T1000 (cell line): ENCODE data around the gene TMEM61.

Experiments used
- DNase-seq: peaks from one replicate; lab custom pipeline; 2025; ENCODE audit warnings: mixed read lengths; lab: John Stamatoyannopoulos, UW

Gene TMEM61

DNA sequence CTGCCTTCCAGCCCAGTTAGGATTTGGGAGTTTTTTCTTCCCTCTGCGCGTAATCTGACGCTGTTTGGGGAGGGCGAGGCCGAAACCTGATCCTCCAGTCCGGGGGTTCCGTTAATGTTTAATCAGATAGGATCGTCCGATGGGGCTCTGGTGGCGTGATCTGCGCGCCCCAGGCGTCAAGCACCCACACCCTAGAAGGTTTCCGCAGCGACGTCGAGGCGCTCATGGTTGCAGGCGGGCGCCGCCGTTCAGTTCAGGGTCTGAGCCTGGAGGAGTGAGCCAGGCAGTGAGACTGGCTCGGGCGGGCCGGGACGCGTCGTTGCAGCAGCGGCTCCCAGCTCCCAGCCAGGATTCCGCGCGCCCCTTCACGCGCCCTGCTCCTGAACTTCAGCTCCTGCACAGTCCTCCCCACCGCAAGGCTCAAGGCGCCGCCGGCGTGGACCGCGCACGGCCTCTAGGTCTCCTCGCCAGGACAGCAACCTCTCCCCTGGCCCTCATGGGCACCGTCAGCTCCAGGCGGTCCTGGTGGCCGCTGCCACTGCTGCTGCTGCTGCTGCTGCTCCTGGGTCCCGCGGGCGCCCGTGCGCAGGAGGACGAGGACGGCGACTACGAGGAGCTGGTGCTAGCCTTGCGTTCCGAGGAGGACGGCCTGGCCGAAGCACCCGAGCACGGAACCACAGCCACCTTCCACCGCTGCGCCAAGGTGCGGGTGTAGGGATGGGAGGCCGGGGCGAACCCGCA lies 59.1 kb downstream of the TMEM61 start, which contains the start of gene PCSK9:
TSS of gene PCSK9 (plus strand) at position 207 of the 741 bp plus-strand sequence. CDS start at position 497, 290 bp downstream.
- no peak for DNase-seq

DNA sequence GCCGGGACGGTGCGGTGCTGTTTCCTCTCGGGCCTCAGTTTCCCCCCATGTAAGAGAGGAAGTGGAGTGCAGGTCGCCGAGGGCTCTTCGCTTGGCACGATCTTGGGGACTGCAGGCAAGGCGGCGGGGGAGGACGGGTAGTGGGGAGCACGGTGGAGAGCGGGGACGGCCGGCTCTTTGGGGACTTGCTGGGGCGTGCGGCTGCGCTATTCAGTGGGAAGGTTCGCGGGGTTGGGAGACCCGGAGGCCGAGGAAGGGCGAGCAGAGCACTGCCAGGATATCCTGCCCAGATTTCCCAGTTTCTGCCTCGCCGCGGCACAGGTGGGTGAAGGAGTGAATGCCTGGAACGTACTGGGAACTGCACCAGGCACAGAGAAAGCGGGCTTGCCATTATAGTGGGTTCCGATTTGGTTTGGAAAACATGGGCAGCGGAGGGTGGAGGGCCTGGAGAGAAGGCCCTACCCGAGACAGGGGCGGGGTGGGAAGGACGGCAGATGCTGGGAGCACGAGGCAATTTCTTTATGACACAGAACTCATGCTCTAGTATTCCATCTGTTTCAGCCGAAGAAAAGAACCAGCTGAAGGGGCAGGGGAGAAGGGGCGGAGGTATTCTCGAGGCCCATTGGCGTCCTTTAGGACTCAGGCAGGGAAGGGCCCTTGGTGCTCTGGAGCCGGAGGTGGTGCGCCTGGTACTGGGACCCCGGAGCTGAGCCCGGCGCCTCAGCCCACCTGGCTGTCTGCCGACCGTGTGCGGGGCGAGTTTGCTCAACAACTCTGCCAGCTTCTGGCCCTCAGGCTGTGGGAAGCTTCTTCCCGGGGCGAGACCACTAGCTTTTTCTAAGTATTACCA lies 59.9 kb downstream of the TMEM61 start:
- no peak for DNase-seq

DNA sequence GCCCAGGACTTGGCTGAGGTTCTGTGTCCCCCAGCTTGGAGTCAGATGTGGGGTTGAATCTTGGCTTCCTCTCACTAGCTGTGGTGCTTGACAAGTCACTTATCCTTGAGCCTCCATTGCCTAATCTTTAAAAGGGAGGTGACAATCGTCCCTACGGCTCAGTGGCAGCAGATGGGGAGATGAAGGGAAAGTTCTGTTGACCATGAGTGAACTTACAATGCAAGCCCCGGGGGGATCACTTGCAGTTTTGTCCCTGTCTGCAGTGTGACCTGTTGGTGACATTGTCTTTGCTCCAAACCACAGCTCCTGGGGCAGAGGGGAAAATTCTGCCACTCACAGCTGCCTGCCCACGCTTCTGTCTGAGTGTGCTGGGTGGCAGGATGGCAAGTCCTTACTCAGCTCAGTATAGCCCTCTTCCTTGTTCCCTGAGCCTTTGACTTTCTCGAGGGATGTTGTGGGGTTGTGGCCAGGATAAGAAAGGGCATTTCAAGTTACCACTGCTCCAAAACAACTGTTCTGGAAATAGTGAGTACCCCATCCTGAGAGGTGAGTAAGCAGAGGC lies 60.6 kb downstream of the TMEM61 start:
- DNase-seq = no peak

DNA sequence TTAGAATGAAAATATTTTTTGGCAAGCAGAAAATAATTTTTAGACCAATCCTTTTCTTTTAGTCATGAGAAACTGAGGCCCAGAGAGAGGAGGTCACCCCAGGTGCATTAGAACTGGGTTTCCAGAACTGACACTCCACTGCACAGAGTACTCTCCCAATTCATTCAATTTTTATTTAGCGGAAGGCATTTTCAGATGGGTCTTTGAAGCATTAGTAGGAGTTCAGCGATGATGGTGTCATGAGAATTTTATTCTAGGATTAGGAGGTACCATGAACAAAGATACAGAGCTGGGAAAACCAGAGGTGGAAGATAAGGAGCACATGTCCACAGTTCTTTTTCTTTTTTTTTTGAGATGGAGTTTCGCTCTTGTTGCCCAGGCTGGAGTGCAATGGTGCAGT lies 61.2 kb downstream of the TMEM61 start:
- no peak for DNase-seq
